Transverse colon (tissue), 4 donors: Measurements from ENCODE around the gene PPAN. TPM values are rescaled to one million over a fixed set of nuclear protein-coding genes. Genes with fewer than 3 reads are reported as not detected.

Source experiments
- DNase-seq: peaks from one replicate; pipeline ENCODE4 v3.0.0-alpha.2; 2019
- H3K27ac ChIP-seq, 4 donors: fragments of 200-600 bp; sonication (generic); 2 replicates each; pipeline ENCODE4 v1.5.1; 2016 to 2018; ENCODE audit warnings: inconsistent platforms in 4 of 4
- H3K27me3 ChIP-seq: fragments of 200-600 bp; sonication (generic); 2 replicates; pipeline ENCODE4 v1.5.1; 2017; ENCODE audit warnings: inconsistent platforms
- H3K36me3 ChIP-seq, 4 donors: fragments of 200-600 bp; sonication (generic); 2 replicates each; pipeline ENCODE4 v1.5.1; 2017 to 2019; ENCODE audit warnings: inconsistent platforms in 4 of 4
- H3K4me1 ChIP-seq, 4 donors: fragments of 200-600 bp; sonication (generic); 2 replicates each; pipeline ENCODE4 v1.5.1; 2017 to 2020; ENCODE audit warnings: inconsistent platforms in 4 of 4
- H3K4me3 ChIP-seq, 4 donors: fragments of 200-600 bp; sonication (generic); 1 replicate in 1 of 4; 2 replicates in 3 of 4; pipeline versions ENCODE4 v1.5.1 to v1.6.1; 2017 to 2019; ENCODE audit warnings: inconsistent platforms in 4 of 4
- H3K9me3 ChIP-seq, 2 donors: fragments of 200-600 bp; sonication (generic); 2 replicates each; pipeline ENCODE4 v1.5.1; 2017 to 2019; ENCODE audit warnings: inconsistent platforms in 2 of 2
- CTCF ChIP-seq, 5 experiments: fragments of 200-600 bp in 3 of 5; fragments of 450-650 bp in 2 of 5; sonication (generic) in 3 of 5; IDR thresholded peaks; 1 replicate in 2 of 5; 2 replicates in 3 of 5; pipeline ENCODE4 v1.5.1; 2016 to 2017; ENCODE audit warnings: antibody characterized with exemption in 5 of 5, inconsistent platforms in 3 of 5, mild to moderate bottlenecking in 2 of 5, moderate library complexity in 1 of 5
- EP300 ChIP-seq: sonication (generic); formaldehyde crosslinking; IDR thresholded peaks from one replicate; pipeline ENCODE4 v1.6.1; 2017; ENCODE audit warnings: antibody characterized with exemption, low read depth
- POLR2A ChIP-seq: fragments of 450-650 bp; IDR thresholded peaks from one replicate; pipeline ENCODE4 v1.6.1; 2016; ENCODE audit warnings: antibody characterized with exemption, mild to moderate bottlenecking, moderate library complexity
- POLR2AphosphoS5 ChIP-seq, 3 donors: sonication (generic); formaldehyde crosslinking; IDR thresholded peaks; one replicate each; pipeline ENCODE4 v1.6.1; 2016; ENCODE audit warnings: antibody characterized with exemption in 3 of 3
- WGBS, 2 donors: methylation state at CpG; one replicate each; pipeline ENCODE4 v1.1.5; 2018; ENCODE audit warnings: low coverage in 1 of 2; 5-methylcytosine and 5-hydroxymethylcytosine counted together
- in situ Hi-C, 4 donors: fragments of 200-750 bp; cut with MboI; loops; one replicate each; pipeline versions ENCODE4 v1.15.0 to v1.15.1; 2017; ENCODE audit warnings: low sequenced_read_pairs in 3 of 4, low pct_ligation_motif_present in 1 of 4, low pct_unique_long_range_greater_than_20kb in 1 of 4
- intact Hi-C: fragments of 100-400 bp; cut with DNase I; formaldehyde crosslinking; loops from one replicate; pipeline ENCODE4 v1.15.1; 2023; ENCODE audit warnings: low total_unique reads
- total RNA-seq, 4 donors: library from RNA; depleted of rRNA; stranded (reverse); fragments of >200 nt; gene quantifications; one replicate each; pipeline ENCODE4 v1.1.0, GENCODE V29; 2016

Gene PPAN
- total RNA-seq, 4 donors from 2014 or later: 10.1 to 31.8 (median 21.5) TPM

GRCh38 chr19:10092648-10093294, 13.4 kb upstream of the PPAN start:
- no peaks in the 10 kb centered on the region for H3K9me3 ChIP-seq
- H3K36me3 ChIP-seq: no peaks in the 10 kb centered on the region
- peaks cover 0 to 15% (median 10%) of the 10 kb centered on the region in 4 donors for H3K4me1 ChIP-seq
- WGBS, 2 donors: 77 to 91% methylated on average over 4 to 7 of the region's 9 CpGs
- no peak for DNase-seq
- TF ChIP-seq POLR2AphosphoS5 (IDR thresholded peaks at IDR 0.05) (no peak), CTCF (IDR thresholded peaks at IDR 0.05) (no peak), POLR2A (no peak), EP300 (no peak)
- H3K27me3 ChIP-seq: no peaks in the 10 kb centered on the region
- H3K27ac ChIP-seq: no peak overlapping the region
- H3K4me3 ChIP-seq: no peak overlapping the region
- intact Hi-C loops (no loop called here), in situ Hi-C loops (no loop called here)

- Histone ChIP-seq H3K27ac (no peak overlapping the region), H3K4me1 (peaks cover 0 to 15% (median 10%) of the 10 kb centered on the region in 4 donors), H3K9me3 (no peaks in the 10 kb centered on the region), H3K27me3 (no peaks in the 10 kb centered on the region), H3K4me3 (no peak overlapping the region), H3K36me3 (no peaks in the 10 kb centered on the region)
- DNase-seq: no peak
- WGBS, 2 donors: 89 to 96% methylated on average over 3 to 22 of the region's 22 CpGs
- in situ Hi-C loops (no loop called here), intact Hi-C loops (no loop called here)
- TF ChIP-seq POLR2A: no peak
- TF ChIP-seq CTCF (IDR thresholded peaks at IDR 0.05): no peak
- no peak for TF ChIP-seq POLR2AphosphoS5 (IDR thresholded peaks at IDR 0.05)
- no peak for TF ChIP-seq EP300
Observed at GRCh38 chr19:10093295-10094186, 12.6 kb upstream of the PPAN start.

- H3K9me3 ChIP-seq: no peaks in the 10 kb centered on the region
- no peaks in the 10 kb centered on the region for H3K27me3 ChIP-seq
- peak overlapping the region in 1 of 4 donors; percentile 27 for H3K4me3 ChIP-seq
- DNase-seq: no peak
- intact Hi-C loops: no loop called here
- in situ Hi-C loops: no loop called here
- no peaks in the 10 kb centered on the region for H3K36me3 ChIP-seq
- WGBS, 2 donors: 36 to 46% methylated on average over 5 to 7 of the region's 7 CpGs
- peak overlapping the region; percentile 67 to 86 (median 79) for H3K27ac ChIP-seq
- TF ChIP-seq POLR2A (no peak), EP300 (no peak), POLR2AphosphoS5 (IDR thresholded peaks at IDR 0.05) (no peak), CTCF (IDR thresholded peaks at IDR 0.05) (no peak)
- H3K4me1 ChIP-seq: peaks cover 0 to 15% (median 10%) of the 10 kb centered on the region in 4 donors
Observed at GRCh38 chr19:10095622-10095947, 10.6 kb upstream of the PPAN start.

GRCh38 chr19:10095948-10096614, 10.1 kb upstream of the PPAN start:
- Histone ChIP-seq H3K4me3 (peak overlapping the region; percentile 23 to 49 (median 36)), H3K36me3 (no peaks in the 10 kb centered on the region)
- WGBS, 2 donors: 4% methylated on average over 57 of the region's 97 CpGs; no CpG with 5 or more reads in 1 of the 2 donors

More at GRCh38 chr19:10095948-10096614, 10.1 kb upstream of the PPAN start:
- in situ Hi-C loops (no loop called here), intact Hi-C loops (no loop called here)
- Histone ChIP-seq H3K27ac (peak overlapping the region; percentile 74 to 87 (median 84)), H3K27me3 (no peaks in the 10 kb centered on the region), H3K9me3 (no peaks in the 10 kb centered on the region), H3K4me1 (peaks cover 0 to 15% (median 10%) of the 10 kb centered on the region in 4 donors)
- TF ChIP-seq EP300: no peak
- no peak for TF ChIP-seq CTCF (IDR thresholded peaks at IDR 0.05)
- peak; percentile 28 to 35 (median 34) for TF ChIP-seq POLR2AphosphoS5 (IDR thresholded peaks at IDR 0.05)
- TF ChIP-seq POLR2A: no peak
- peak; percentile 93 for DNase-seq
